Hepatocyte (in vitro differentiated cells): ENCODE data around the gene PROCR.

Experiments used
- CTCF ChIP-seq: fragments of 200-600 bp; sonication (generic); IDR thresholded peaks from 2 replicates; pipeline ENCODE4 v1.5.1; 2016; ENCODE audit warnings: antibody characterized with exemption, mild to moderate bottlenecking; ENCODE audit not compliant: poor library complexity
- EZH2 ChIP-seq: fragments of 200-600 bp; sonication (generic); IDR thresholded peaks from 2 replicates; pipeline ENCODE4 v1.6.1; 2016; ENCODE audit warnings: antibody characterized with exemption, mild to moderate bottlenecking, borderline replicate concordance

GRCh38 chr20:35181731-35182130, 9.9 kb downstream of the PROCR start:
- TF ChIP-seq CTCF = no peak
- no peak for TF ChIP-seq EZH2
